ENCODE data around the gene C4orf51. TPM values are rescaled to one million over a fixed set of nuclear protein-coding genes. Genes with fewer than 3 reads are reported as not detected.
"Not testable (repeated sequence)": the region's sequence is repeated elsewhere in the genome, so short reads cannot be mapped to it uniquely, and the experiment has no call there.

The C4orf51 gene
- total RNA-seq (not detected), polyA plus RNA-seq (not detected)

GRCh38 chr4:145679991-145680455, at the start of gene C4orf51:
C4orf51 (plus strand) TSS chr4:145680146; CDS start chr4:145680204, 58 bp downstream.
- no peak for TF ChIP-seq POLR2AphosphoS5 (IDR thresholded peaks at IDR 0.05)
- no peak for TF ChIP-seq CTCF (IDR thresholded peaks at IDR 0.05)
- TF ChIP-seq EP300 (IDR thresholded peaks at IDR 0.05), result no peak
- no peak for TF ChIP-seq POLR2A (IDR thresholded peaks at IDR 0.05)
- H3K4me1 ChIP-seq, result peaks cover 0 to 27% (median 19%) of the 10 kb centered on the region in 4 donors
- no peaks in the 10 kb centered on the region for H3K27me3 ChIP-seq
- no peak within 1 kb of the TSS for H3K4me3 ChIP-seq
- H3K36me3 ChIP-seq, result no peaks in the 10 kb centered on the region
- 19 to 51% methylated on average over 6 of the region's 6 CpGs for WGBS, 2 donors
- no peak for DNase-seq
- peaks cover 0 to 3% (median 1%) of the 10 kb centered on the region in 4 donors for H3K9me3 ChIP-seq
- peak within 1 kb of the TSS in 3 of 4 donors; percentile 41 to 67 (median 44) for H3K27ac ChIP-seq
- intact Hi-C loops (cut with DNase I), result loop anchor here (5.0 to 10.0 kb wide), 2 partner anchors 52 to 95 kb away; no protein-coding TSS in a partner anchor

- intact Hi-C loops (cut with DNase I), result no loop called here
- Histone ChIP-seq H3K9me3 (peaks cover 0 to 1% (median 0%) of the 10 kb centered on the region in 4 donors), H3K36me3 (no peaks in the 10 kb centered on the region), H3K27ac (no peak overlapping the region), H3K4me1 (peaks cover 0 to 5% (median 2%) of the 10 kb centered on the region in 4 donors), H3K4me3 (no peak overlapping the region), H3K27me3 (no peaks in the 10 kb centered on the region)
- no peak for TF ChIP-seq POLR2A (IDR thresholded peaks at IDR 0.05)
- TF ChIP-seq POLR2AphosphoS5 (IDR thresholded peaks at IDR 0.05), result no peak
- no peak for TF ChIP-seq CTCF (IDR thresholded peaks at IDR 0.05)
- no peak for TF ChIP-seq EP300 (IDR thresholded peaks at IDR 0.05)
- DNase-seq, result no peak
- WGBS, 2 donors, result 78 to 87% methylated on average over 1 of the region's 1 CpG
Measured at GRCh38 chr4:145635117-145635516, 44.8 kb upstream of the C4orf51 start.

- H3K9me3 ChIP-seq, result no peaks in the 10 kb centered on the region
- H3K27ac ChIP-seq, result no peak overlapping the region
- TF ChIP-seq POLR2A (IDR thresholded peaks at IDR 0.05), result no peak
- TF ChIP-seq EP300 (IDR thresholded peaks at IDR 0.05), result no peak
- no peak for TF ChIP-seq CTCF (IDR thresholded peaks at IDR 0.05)
- TF ChIP-seq POLR2AphosphoS5 (IDR thresholded peaks at IDR 0.05), result no peak
- H3K36me3 ChIP-seq, result no peaks in the 10 kb centered on the region
- intact Hi-C loops (cut with DNase I), result no loop called here
- DNase-seq, result no peak
- H3K27me3 ChIP-seq, result no peaks in the 10 kb centered on the region
- H3K4me1 ChIP-seq, result peaks cover 0 to 8% (median 4%) of the 10 kb centered on the region in 4 donors
- no peak overlapping the region for H3K4me3 ChIP-seq
Measured at GRCh38 chr4:145635630-145636029, 44.3 kb upstream of the C4orf51 start.

GRCh38 chr4:145639186-145639698, 40.7 kb upstream of the C4orf51 start:
- Histone ChIP-seq H3K27me3 (no peaks in the 10 kb centered on the region), H3K4me3 (no peak overlapping the region), H3K9me3 (no peaks in the 10 kb centered on the region), H3K4me1 (peaks cover 0 to 8% (median 4%) of the 10 kb centered on the region in 4 donors), H3K27ac (no peak overlapping the region), H3K36me3 (no peaks in the 10 kb centered on the region)
- no peak for DNase-seq
- intact Hi-C loops (cut with DNase I), result no loop called here
- TF ChIP-seq EP300 (IDR thresholded peaks at IDR 0.05), result no peak
- no peak for TF ChIP-seq CTCF (IDR thresholded peaks at IDR 0.05)
- no peak for TF ChIP-seq POLR2A (IDR thresholded peaks at IDR 0.05)
- no peak for TF ChIP-seq POLR2AphosphoS5 (IDR thresholded peaks at IDR 0.05)
- WGBS, 2 donors, result 84 to 86% methylated on average over 6 of the region's 6 CpGs

- H3K27me3 ChIP-seq; intact Hi-C loops (cut with DNase I); DNase-seq; H3K36me3 ChIP-seq; H3K9me3 ChIP-seq; H3K27ac ChIP-seq; H3K4me3 ChIP-seq; H3K4me1 ChIP-seq: not testable (repeated sequence)
- 84 to 86% methylated on average over 2 of the region's 2 CpGs for WGBS, 2 donors
Measured at GRCh38 chr4:145640236-145640635, 39.7 kb upstream of the C4orf51 start.

Measured in sigmoid colon (tissue), 7 donors.